Ramos (cell line): ENCODE results near the gene BRD4.

Experiments used
- in situ Hi-C: fragments of 300-500 bp; cut with MboI; formaldehyde crosslinking; loops from one replicate; pipeline ENCODE4 v1.14.3; 2022; ENCODE audit warnings: low sequenced_read_pairs; ENCODE audit not compliant: unreplicated experiment

The BRD4 gene

DNA sequence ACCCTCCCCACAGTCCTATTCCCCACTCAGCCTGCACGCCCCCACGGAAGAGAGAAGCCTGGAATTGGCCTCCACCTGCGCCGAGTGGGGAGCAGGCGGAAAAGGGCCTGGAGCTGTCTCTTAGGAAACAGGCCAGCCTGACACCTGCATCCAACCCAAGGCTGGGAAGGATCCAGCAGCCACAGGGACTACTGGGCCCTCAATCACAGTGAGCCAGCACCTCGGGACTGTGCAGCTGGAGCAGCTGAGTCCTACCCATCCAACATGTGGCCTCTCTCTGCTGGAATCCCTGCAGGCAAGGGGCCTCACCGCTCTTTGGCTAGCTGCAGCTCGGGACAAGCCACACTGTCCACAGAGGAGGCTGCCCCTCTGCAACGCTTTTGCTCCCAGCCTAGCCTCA lies 91.8 kb downstream of the BRD4 start:
- in situ Hi-C loops: no loop called here

DNA sequence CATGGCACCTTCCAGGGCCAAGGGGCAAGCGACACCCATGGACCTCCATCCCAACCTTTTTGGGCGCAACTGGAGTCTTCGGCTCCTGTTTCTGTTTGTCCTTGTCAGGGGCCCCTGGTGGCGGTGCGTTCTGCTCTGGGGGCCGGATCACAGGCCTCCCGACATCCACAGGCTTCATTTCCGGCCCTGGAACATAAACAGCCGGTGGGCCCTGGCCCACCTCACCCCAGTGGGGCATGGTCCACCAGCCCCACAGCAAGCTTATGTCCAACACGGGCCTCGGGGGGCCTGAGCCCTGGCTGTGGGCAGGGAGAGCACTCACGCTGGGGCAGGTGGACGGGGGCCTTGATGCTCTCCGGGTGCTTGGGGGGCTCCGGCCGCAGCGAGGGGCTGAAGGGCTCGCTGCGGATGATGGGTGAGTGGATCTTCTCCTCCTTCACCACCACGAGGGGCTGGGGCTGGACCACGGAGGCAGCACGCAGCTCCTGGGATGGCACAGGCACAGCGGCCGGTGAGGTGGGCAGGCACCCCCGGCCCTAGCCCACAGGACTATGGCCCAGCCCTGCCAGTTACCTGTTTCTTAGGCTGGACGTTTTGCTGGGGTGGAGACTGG lies 92.9 kb downstream of the BRD4 start:
- in situ Hi-C loops: no loop called here

DNA sequence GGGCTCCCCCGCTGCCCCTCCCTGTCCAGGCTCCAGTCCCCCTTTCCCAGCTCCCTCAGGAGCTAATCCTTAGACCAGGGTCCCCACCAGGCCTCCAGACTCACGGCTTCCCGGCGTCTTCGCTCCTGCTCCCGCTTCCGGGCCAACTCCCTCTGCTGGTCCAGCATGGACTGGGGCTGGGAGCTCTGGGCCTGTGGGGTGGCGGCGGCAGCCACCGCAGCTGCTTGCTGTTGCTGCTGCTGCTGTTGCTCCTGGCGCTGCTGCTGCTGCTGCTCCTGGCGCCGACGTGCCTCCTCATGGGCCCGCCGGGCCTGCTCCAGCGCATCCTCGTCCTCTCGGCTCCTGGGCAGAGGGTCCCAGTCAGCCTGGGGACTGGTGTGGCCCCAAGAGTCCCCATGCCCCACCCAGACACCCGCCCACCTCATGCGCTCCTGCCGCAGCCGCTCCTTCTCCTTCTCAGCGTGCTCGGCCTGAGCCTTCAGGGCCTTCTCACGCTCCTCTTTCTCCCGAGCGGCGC lies 93.6 kb downstream of the BRD4 start:
- in situ Hi-C loops: no loop called here

DNA sequence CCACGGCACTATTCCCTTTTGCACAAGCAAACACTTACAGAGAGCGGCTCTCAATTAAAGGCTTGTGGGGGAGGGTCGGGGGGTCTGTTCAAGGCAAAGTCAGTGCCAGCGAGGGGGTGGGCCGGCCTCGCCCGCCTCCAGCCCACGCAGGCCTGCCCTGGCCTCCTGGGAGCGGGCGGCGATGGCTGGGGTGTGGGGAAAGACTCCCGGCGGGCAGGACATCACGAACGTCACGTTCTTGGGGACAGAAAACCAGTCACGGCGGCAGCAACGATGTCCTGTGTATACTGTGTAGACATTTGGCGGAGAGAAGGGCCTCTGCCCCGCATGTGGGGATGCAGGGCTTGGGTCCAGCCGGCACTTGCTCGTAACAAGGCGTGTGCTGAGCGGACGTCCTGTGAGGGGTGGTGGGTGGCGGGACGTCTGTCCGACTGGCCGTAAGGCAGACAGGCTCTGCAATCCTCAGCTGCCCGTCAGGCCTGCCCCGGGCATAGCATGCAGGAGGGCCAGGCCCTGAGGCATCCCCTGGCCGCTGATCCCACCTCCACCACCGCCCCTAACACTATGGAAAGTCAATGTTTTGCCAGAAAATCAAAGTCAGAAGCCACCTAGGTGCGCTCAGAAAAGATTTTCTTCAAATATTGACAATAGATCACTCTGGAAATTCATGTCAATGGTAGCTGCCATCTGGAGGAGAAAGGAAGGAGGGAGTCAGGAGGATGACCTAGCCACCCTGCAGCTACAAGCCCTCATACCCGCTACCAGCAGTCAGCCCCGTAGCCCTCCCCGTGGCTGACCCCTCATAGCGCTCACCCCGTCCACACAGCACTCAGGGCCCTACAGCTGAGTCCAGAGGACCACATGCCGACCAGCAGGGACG lies 94.3 kb downstream of the BRD4 start:
- in situ Hi-C loops: no loop called here

DNA sequence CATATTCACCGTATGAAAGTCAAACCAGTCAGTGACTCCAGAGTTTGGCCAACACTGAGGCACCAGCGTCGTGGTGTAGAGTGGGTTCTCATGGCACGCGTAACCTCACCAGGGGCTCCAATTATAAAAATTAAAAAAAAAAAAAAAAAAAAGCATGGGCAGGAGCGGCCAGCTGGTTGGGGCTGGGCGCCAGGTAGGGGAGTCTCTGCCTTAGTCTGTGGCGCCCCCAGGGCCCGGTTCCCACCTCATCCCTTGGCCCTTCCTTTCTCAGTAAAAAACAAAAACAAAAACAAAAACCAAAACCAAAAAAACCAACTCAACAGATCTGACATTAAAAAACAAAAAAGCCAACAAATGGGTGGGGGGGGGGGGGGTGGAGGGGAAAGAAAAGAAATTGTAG lies 95.5 kb downstream of the BRD4 start:
- in situ Hi-C loops: no loop called here

DNA sequence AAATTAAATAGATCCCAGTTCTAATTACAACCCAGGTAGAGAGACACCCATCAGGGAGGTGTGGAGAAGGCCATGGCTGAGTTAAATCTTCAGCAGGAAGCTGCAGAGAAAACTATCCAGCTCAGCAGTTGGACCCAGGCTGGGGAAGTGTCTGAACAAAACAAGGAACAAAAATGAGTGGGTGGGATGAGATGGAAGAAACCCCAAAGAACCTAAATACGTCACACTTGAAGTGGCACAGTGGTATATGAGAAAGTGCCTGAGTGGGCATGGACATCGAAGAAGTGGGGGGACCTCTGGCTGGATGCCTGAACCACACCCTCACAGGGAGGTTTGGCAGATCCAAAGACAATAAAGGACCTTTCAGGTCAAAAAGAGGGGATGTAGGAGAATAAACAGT lies 96.6 kb downstream of the BRD4 start:
- in situ Hi-C loops: no loop called here

DNA sequence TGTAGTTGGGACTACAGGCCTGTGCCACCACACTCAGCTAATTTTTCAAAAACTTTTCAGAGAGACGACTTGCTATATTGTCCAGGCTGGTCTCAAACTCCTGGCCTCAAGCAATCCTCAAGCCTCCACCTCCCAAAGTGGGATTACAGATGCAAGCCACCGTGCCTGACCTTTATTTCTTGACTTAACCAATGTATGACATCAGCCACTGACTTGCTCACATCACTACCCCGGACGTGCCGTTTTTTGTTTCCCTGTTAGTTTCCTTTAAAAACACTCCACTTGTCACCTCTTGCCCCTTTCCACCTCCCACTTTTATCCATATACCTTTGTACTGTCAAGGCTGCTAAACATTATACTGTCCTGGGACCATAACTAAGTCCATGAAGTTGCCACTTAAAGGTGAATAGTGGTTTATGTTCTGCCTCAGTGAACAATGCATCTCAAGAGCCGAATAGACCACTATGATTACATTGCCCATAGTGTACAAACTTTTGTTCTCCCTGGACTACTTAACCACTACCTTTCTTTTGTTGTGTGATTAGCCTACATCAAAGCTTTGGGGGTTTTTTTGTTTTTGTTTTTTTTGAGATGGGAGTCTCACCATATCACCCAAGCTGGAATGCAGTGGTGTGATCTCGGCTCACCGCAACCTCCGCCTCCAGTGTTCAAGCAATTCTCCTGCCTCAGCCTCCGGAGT lies 97.8 kb downstream of the BRD4 start:
- in situ Hi-C loops: no loop called here

DNA sequence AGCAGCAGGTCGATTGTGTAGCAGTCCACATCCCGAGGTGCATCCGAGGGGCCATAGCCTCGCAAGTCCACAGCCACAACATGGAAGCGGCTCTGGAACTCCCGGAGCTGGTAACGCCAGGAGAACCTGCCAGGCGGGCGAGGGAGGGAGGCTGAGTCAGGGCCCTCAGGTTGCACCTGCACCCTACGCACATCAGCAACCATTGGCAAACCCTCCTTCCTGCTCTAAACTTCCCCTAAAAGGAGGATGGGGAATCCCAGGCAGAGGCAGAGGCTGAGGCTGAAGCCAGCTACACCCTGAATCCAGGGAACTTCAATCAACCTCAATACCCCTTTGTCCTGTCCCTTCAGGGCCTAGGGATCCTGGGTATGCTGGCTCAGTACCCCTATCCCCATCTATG lies 101.1 kb downstream of the BRD4 start:
- in situ Hi-C loops: no loop called here

DNA sequence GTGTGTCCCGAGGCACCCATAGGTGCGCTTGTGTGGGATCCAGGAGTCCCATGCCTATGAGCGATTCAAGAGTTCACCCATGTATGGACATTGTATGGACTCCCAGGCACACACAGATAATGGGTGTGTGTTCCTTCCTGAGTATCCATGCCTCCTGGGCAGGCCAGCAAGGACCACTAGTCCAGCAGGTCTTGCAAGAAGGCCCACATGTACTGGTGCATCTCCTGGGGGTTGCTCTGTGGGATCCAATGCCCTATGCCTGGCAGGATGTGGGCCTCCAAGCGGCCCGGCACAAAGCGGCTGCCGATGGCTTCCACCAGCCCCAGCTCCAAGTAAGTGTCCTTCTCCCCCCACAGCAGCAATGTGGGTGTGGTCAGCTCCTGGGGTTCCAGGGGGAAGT lies 105.1 kb downstream of the BRD4 start:
- in situ Hi-C loops: no loop called here

DNA sequence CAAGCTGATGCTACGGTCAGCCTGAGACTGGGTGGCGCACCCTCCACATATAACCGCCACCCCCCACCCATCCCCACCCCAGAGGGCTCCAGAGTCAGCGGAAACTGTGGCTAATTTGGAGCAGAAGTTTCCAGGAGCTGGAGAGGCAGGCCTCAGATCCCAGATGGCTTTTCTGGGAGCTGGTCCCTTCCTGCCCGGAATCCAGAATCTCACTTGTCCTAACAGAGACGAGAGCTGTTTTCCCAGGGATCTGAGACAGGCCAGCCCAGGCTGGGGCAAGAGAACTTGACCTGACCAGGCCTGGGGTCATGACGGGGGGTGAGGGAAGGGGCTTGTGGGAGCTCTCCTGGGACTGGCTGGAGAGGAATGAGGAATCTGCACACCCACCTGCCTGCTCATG lies 106.6 kb downstream of the BRD4 start:
- in situ Hi-C loops: no loop called here

DNA sequence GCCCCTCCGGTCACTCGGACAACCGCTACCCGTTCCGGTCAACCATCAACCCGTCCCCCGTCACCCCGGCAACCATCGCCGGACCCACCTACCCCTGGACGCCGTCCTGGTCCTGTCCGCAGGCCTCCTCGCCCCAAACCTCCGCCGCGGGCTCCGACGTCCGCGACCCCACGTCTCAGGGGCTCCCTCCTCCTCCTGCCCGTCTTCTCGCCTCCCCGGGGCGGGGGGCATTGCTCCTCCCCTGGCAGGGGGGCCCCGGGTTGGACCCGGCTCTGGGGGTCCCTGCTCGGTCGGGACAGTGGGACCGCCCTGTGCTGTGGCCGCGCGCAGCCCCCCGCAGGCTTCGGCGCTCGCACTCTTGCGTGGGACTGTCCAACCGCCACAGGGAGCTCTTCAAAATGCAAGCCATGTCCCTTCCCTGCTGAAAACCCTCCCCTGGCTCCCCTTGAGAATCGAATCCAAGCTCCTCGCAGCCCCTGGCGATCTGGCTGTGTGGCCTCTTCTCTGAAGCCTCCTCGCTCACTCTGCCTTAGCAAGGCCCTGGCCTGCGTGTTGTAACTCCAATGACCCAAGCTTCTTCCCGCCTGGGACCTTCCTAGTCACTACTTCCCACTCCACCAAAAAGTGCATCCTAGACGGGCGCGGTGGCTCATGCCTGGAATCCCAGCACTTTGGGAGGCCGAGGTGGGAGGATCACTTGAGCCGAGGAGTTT lies 108.5 kb downstream of the BRD4 start:
- in situ Hi-C loops: no loop called here

DNA sequence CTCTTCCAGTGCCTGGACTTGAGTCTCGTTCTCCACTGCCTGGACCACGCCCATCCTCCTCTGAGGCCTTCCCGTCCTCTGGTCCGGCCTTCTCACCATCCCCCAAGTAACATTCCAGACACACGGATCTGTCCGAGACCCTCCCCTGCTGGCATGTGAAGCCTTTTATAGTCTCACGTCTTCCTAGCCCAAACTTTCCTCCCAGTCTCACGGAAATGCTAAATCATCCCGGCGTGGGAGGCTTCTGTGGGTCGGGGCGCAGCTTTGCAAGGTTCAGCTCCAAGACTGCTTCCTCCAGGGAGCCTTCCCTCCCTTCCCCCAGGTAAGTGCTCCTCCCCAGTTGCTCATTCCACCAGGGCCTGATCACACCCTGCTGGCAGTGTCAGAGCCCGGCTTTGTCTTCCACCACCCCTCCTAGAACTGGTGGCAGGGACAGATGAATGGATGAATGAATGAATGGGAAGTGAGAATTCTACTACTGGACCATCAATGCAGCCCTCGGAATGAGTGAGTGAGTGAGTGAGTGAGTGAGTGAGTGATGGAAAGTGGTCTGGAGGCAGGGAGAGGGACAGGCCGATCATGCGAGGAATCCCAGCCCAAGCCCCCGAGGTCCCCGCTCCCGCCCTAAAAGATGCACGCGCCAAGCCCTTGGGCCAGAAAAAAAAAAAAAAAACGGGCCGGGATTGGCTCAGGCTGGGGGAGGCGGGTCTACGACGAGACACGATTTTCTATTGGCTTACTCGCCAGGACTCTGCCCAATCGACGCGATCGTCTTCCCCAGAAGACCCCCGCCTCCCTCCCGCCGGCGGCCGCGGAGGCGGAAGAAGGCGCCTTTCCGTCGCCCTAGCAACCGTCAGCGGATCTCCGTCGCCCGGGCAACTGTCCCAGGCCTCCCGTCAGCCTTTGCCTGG lies 109.3 kb downstream of the BRD4 start:
- in situ Hi-C loops: no loop called here

DNA sequence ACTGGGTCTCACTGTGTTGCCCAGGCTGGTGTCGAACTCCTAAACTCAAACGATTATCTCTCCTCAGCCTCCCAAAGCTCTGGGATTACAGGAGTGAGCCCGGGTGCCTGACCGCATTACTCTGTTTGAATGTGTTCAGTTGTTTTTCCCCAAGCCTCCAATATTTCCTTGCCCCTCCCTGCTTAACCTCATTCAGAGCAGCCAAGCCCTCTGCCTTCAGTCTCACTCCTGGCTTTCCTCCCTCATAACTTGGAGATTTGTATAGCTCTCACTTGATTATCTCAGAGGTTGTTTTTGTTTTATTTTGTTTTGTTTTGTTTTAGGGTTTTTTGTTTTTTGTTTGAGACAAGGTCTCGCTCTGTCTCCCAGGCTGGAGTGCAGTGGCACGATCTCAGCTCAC lies 111.5 kb downstream of the BRD4 start:
- in situ Hi-C loops: no loop called here

DNA sequence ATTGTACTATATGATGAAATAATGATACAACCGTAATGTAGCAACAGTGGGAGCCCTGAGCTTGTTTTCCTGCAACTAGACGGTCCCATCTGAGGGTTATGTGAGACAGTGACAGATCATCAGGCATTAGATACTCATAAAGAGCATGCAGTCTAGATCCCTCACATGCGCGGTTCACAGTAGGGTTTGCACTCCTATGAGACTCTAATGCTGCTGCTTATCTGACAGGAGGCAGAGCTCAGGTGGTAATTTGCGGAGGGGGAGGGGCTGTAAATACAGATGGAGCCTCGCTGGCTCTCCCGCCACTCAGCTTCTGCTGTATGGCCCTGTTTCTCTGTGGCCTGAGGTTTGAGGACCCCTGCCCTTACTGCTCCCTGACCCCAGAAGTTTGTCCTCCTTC lies 113.8 kb downstream of the BRD4 start:
- in situ Hi-C loops: no loop called here

DNA sequence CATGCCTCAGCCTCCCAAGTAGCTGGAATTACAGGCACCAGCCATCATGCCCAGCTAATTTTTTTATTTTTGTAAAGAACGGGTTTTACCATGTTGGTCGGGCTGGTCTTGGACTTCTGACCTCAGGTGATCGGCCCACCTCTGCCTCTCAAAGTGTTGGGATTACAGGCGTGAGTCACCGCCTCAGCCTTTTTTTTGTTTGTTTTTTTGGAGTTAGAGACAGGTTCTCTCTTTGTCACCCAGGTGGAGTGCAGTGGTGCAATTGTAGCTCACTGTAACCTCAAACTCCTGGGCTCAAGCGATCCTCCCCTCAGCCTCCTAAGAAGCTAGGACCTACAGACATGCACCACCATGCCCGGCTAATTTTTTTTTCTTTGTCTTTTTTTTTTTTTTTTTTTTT lies 116.0 kb downstream of the BRD4 start:
- in situ Hi-C loops: no loop called here

DNA sequence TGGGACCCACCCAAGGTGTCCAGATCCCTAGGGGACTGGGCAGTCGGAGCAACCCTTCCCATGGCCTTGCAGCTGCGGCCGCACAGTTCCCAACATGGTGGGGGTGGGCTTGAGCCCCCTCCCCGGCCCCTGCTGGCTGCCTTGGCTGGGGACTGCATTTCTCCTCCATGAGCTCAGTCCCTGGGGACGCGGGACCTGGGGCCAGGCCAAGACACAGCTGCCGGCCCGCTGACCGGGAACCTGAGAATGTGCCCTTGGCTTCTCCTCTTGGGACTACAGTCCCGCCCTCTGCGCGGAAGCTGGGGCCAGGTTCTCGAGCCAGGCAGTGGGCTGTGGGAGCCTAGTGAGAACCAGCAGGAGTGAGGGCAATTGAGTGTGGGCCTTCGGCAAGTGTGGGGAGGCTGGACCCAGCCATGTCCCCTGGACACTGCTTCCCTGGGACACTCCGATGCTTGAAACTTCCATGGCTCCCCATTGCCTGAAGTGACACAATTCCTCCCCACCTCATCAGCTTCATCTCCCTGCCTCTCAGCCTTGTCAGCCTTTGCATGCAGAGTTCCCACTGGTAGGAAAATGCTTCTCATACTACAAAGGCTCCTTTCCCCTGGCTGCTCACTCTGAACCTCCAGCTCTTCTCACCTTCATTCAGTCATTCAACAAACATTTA lies 118.5 kb downstream of the BRD4 start:
- in situ Hi-C loops: no loop called here

DNA sequence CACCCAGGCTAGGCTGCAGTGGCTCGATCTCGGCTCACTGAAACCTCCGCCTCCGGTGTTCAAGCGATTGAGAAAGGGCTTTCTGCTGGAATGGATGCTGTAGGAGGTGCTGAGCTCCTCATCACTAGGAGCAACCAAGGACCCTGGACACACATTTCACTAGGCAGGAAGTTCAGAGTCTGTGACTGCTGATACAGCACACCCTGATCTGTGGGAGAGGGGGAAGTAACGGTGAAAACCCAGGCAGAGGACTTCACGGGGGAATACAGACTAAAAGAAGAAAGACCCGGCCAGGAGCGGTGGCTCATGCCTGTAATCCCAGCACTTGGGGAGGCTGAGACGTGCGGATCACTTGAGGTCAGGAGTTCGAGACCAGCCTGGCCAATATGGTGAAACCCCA lies 119.6 kb downstream of the BRD4 start:
- in situ Hi-C loops: no loop called here

DNA sequence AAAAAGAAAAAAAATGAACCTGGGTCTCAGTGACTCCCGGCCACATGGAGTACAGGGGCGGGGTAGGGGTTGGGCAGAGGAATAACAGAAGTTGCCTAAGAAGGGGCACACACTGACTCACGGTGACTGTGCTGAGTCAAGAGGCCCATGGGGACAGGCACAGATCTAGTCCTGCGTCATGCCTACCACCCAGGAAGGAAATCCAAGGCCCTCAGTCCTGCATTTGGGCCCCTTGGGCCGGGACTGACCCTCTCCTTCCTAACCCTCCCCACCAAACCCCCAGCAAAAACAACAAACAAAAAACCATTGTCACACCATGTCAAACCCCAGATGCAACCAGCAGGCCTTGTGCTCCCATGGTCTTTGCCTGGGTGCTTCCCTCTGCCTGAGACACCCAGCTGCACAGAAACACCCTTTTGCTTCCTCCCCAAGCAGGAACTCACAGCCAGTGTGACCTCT lies 122.0 kb downstream of the BRD4 start:
- in situ Hi-C loops: no loop called here
